ENCODE results near the gene CROCC2. TPM values are rescaled to one million over a fixed set of nuclear protein-coding genes. Genes with fewer than 3 reads are reported as not detected.
A peak's percentile ranks its signal among the peaks of the same experiment; 100 is the strongest.

CROCC2 gene
- polyA plus RNA-seq, 1 donor from 2014 or later, result not detected

DNA sequence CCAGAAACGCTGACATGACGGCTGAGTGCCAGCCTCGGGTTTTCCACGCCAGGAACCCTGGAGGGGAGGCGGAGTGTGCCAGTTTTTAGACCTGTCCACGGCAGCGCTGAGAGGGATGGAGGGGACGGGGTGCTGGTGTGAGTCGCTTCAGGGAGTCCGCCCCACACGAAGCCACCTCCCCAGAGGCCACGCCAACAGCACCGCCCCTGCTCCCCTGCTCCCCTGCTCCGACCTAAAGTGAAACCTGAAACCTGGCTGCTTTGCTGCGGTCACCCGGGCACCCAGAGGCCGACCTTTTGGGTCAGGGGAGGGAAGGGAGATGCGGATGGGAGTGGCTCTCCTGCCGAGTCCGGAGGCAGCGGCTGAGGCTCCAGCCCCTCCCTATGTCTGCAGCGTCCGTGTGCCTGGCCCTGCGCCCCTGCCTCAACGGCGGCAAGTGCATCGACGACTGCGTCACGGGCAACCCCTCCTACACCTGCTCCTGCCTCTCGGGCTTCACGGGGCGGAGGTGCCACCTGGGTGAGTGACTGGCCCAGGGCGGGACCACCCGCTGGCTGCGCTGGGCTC, 130.3 kb downstream of the CROCC2 start:
- Mint-ChIP-seq H3K36me3 (peaks cover 3% of the 10 kb centered on the region), H3K27me3 (no peaks in the 10 kb centered on the region), H3K27ac (peak overlapping the region; percentile 89 to 96 (median 93)), H3K9me3 (no peaks in the 10 kb centered on the region), H3K4me1 (peaks cover 26 to 29% (median 28%) of the 10 kb centered on the region in 3 donors), H3K4me3 (peak overlapping the region; percentile 75 to 96 (median 92))

DNA sequence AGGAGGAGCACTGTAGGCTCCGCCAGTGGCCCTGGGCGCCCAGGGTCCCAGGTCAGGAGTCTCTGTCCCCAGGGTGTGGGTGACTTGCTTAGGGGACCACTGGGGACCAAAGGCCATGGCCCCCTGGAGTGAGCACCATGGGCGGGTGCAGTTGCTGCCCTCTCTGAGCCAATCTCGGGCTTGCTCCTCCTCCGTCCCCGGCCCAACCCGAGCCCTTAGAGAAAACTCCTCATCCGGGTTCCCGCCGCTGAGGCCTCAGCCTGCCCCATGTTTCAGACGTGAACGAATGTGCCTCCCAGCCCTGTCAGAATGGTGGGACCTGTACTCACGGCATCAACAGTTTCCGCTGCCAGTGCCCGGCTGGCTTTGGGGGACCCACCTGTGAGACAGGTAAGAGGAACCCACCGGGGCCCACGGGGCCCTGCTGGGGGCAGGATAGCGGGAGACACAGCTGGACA, 130.9 kb downstream of the CROCC2 start:
- Mint-ChIP-seq H3K27me3 (no peaks in the 10 kb centered on the region), H3K9me3 (no peaks in the 10 kb centered on the region), H3K36me3 (peaks cover 3% of the 10 kb centered on the region), H3K4me3 (peak overlapping the region; percentile 75 to 96 (median 92)), H3K4me1 (peaks cover 26 to 32% (median 30%) of the 10 kb centered on the region in 3 donors), H3K27ac (peak overlapping the region; percentile 89 to 96 (median 93))

DNA sequence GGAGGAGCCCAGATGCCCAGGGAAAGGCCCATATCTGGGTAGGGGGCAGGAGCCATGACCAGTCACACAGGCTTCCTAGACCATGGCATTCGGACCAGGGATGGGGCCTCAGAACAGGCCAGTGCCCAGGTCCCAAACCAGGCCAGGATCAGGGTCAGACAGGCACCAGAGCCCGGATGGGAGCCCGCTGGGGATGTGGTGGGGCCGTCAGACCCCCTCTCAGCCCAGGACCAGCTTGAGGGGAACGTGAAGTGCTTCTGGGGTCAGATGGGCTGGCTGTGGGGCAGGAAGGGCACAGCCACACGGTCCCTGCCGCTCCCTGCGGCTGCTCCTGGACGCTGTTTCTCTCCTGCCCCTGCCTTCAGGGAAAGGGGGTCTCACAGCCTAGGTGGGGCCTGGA, 131.4 kb downstream of the CROCC2 start:
- Mint-ChIP-seq H3K27me3 (no peaks in the 10 kb centered on the region), H3K36me3 (peaks cover 3% of the 10 kb centered on the region), H3K9me3 (peaks cover 0 to under 1% (median 0%) of the 10 kb centered on the region in 3 donors), H3K4me1 (peaks cover 26 to 37% (median 35%) of the 10 kb centered on the region in 3 donors), H3K4me3 (peak overlapping the region; percentile 75 to 96 (median 92)), H3K27ac (peak overlapping the region; percentile 89 to 96 (median 93))

DNA sequence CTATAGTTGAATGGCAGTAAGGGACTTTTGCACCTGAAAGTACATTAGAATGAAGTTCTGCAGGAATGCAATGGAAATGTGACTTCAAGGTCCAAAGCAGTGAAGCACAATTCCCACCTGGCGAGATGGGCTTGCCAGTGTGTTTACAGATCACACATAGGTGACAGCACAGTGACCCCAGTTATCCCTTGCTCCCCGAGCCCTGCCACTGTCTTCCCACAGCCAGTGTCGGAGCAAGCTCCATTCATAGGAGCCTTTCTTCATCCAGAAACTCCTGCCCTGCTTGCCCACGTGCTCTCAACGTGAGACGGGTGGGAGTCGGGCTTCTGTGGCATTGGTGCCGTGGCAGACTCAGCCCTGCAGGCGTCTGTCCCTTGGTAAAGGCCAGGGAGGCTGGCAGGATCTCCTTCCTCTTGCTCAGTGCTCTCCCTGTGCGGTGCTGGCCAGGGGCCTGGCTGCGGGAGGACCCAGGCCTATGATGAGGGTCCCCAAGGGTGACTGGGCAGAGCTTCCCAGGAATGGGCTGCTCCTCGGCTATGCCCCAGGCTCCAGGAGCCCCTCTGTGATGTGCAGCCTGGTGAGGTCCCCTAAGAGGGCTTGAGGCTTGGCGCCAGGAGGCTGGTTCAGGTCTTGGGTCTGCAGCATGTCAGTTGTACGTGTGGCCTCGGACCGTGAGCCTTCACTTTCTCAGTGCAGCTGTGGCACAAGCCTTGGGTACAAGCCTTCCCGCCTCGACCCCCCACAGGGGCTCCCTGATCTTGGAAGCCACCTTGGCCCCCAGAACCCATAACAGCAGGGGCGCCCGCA, 132.4 kb downstream of the CROCC2 start:
- H3K4me3 Mint-ChIP-seq, result peak overlapping the region; percentile 75 to 96 (median 92)
- H3K9me3 Mint-ChIP-seq, result peaks cover 0 to 1% (median 0%) of the 10 kb centered on the region in 3 donors

DNA sequence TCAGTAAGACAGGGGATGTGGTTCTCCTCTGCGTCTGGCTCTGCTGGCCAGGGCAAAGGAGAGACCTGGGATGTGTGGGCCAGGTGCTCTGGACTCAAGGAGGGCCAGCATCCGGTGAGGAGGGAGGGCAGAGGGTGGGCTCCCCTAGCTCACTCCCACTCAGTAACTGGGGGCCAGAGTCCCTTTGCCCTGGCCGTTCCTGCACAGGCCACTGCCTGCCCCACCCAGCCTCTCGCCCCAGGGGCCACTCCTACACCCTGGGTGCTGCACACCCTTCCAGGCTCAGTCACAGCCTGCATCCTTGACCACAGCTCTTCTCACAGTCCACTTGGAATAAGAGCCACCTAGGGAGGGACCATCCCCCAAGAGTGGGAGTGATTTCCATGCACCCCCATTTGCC, 133.3 kb downstream of the CROCC2 start:
- Mint-ChIP-seq H3K4me3 (peak overlapping the region; percentile 48 to 86 (median 63)), H3K4me1 (peaks cover 31 to 47% (median 43%) of the 10 kb centered on the region in 3 donors), H3K27me3 (no peaks in the 10 kb centered on the region), H3K36me3 (peaks cover 5% of the 10 kb centered on the region), H3K27ac (peak overlapping the region; percentile 63 to 94 (median 89)), H3K9me3 (peaks cover 0 to 1% (median 0%) of the 10 kb centered on the region in 3 donors)

More for the DNA sequence above, 132.4 kb downstream of the CROCC2 start:
- Mint-ChIP-seq H3K4me1 (peaks cover 28 to 44% (median 39%) of the 10 kb centered on the region in 3 donors), H3K27me3 (no peaks in the 10 kb centered on the region), H3K36me3 (peaks cover 3% of the 10 kb centered on the region), H3K27ac (peak overlapping the region; percentile 89 to 96 (median 94))

DNA sequence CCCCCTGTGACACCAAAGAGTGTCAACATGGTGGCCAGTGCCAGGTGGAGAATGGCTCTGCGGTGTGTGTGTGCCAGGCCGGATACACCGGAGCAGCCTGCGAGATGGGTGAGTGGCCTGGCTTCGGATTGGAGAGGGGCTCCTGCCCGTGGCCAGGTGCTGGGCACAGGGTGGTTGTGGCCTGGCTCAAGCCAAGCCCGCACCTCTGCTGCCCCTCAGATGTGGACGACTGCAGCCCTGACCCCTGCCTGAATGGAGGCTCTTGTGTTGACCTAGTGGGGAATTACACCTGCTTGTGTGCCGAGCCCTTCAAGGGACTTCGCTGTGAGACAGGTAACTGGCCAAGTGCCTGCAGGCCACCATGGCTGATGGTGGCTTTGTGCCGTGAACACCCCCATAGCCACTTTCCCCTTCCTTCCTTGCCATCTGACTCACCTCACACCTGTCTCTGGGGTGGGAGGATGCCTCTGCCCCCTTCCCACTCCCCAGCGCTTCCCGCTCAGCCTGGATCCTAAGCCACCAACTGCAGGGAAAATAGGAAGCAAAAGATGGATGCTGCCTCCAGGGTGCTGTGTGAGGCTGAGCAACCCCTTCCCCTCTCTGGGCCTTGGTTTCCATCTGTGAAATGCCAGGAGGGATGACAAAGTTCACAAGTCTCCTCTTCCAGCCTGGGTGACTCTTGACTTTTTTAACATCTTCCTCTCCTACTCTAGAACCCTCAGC, 134.1 kb downstream of the CROCC2 start:
- H3K36me3 Mint-ChIP-seq, result peaks cover 5% of the 10 kb centered on the region
- H3K27ac Mint-ChIP-seq, result peak overlapping the region; percentile 89 to 99 (median 94)
- peaks cover 0 to 4% (median 1%) of the 10 kb centered on the region in 3 donors for H3K9me3 Mint-ChIP-seq
- H3K4me1 Mint-ChIP-seq, result peaks cover 29 to 47% (median 43%) of the 10 kb centered on the region in 3 donors
- H3K27me3 Mint-ChIP-seq, result no peaks in the 10 kb centered on the region
- H3K4me3 Mint-ChIP-seq, result peak overlapping the region; percentile 75 to 90 (median 80)

DNA sequence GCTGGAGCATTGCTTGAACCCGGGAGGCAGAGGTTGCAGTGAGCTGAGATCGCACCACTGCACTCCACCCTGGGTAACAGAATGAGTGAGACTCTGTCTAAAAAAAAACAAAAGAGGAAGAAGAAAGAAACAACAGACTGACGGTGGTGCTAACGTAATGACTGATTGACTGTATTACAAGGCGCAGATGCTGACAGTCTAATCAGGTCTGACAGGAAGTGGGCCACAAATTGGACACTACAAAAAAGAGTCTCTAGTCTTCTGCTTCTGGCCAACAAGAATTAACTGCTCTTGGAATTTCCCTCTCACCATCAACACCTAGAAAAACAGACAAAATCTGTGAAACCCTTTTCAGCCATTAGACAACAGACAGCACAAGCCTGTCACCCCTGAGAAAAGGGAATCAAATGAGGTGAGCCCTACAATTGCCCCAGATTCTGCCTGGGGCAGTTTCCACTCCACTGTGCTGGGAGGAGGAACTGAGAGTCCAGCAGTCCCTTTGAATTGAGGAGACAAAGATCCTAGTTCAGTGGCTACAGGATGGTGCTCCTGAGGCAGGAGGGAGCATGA, 135.5 kb downstream of the CROCC2 start:
- Mint-ChIP-seq H3K4me1 (peaks cover 27 to 47% (median 43%) of the 10 kb centered on the region in 3 donors), H3K9me3 (peaks cover 0 to 4% (median 1%) of the 10 kb centered on the region in 3 donors), H3K27me3 (no peaks in the 10 kb centered on the region), H3K4me3 (peak overlapping the region; percentile 75 to 90 (median 80)), H3K36me3 (peaks cover 10% of the 10 kb centered on the region), H3K27ac (peak overlapping the region; percentile 89 to 99 (median 94))

Other genes with a start within 250 kb of the CROCC2 start
- gene AQP12B, start 223.5 kb upstream of the CROCC2 start, polyA plus RNA-seq, result not detected
- gene AQP12A, start 214.5 kb upstream of the CROCC2 start, polyA plus RNA-seq, result not detected
- gene KIF1A, start 86.1 kb upstream of the CROCC2 start, polyA plus RNA-seq, result not detected
- not detected for gene AGXT, start 37.5 kb upstream of the CROCC2 start, polyA plus RNA-seq
- gene MAB21L4, start 10.2 kb upstream of the CROCC2 start, polyA plus RNA-seq, result not detected
- 17.0 TPM for gene SNED1, start 92.3 kb downstream of the CROCC2 start, polyA plus RNA-seq
- gene MTERF4, start 196.0 kb downstream of the CROCC2 start, polyA plus RNA-seq, result 65.6 TPM
- 10.3 TPM for gene PASK, start 243.1 kb downstream of the CROCC2 start, polyA plus RNA-seq
- gene PPP1R7, start 244.1 kb downstream of the CROCC2 start, polyA plus RNA-seq, result 94.7 TPM

Measured in IgD-negative memory B cell (primary cell).